ENCODE data around the gene CR2.
"Not testable (repeated sequence)": the region's sequence is repeated elsewhere in the genome, so short reads cannot be mapped to it uniquely, and the experiment has no call there.

The CR2 gene

GRCh38 chr1:207454046-207454964 lies at the start of gene CR2:
Gene CR2 (plus strand): TSS chr1:207454328. CDS start chr1:207454419, 91 bp downstream.
- peak; percentile 68 for DNase-seq (ENCODE audit: low spot score)

GRCh38 chr1:207404849-207405525 lies 49.1 kb upstream of the CR2 start:
- no peak for DNase-seq (ENCODE audit: low spot score)

GRCh38 chr1:207405814-207406213 lies 48.3 kb upstream of the CR2 start:
- DNase-seq (ENCODE audit: low spot score): no peak

GRCh38 chr1:207407655-207408260 lies 46.4 kb upstream of the CR2 start:
- DNase-seq (ENCODE audit: low spot score): no peak

GRCh38 chr1:207412845-207413244 lies 41.3 kb upstream of the CR2 start:
- no peak for DNase-seq (ENCODE audit: low spot score)

GRCh38 chr1:207414606-207415108 lies 39.5 kb upstream of the CR2 start:
- no peak for DNase-seq (ENCODE audit: low spot score)

- no peak for DNase-seq (ENCODE audit: low spot score)
Measured at GRCh38 chr1:207417076-207417475, 37.1 kb upstream of the CR2 start.

GRCh38 chr1:207418351-207418750 lies 35.8 kb upstream of the CR2 start:
- DNase-seq (ENCODE audit: low spot score): no peak

GRCh38 chr1:207420109-207420508 lies 34.0 kb upstream of the CR2 start:
- DNase-seq (ENCODE audit: low spot score): no peak

GRCh38 chr1:207421078-207421477 lies 33.0 kb upstream of the CR2 start:
- DNase-seq (ENCODE audit: low spot score): no peak

- no peak for DNase-seq (ENCODE audit: low spot score)
Measured at GRCh38 chr1:207423560-207424292, 30.4 kb upstream of the CR2 start.

- no peak for DNase-seq (ENCODE audit: low spot score)
Measured at GRCh38 chr1:207424570-207425131, 29.5 kb upstream of the CR2 start.

- DNase-seq (ENCODE audit: low spot score): no peak
Measured at GRCh38 chr1:207427832-207428585, 26.1 kb upstream of the CR2 start.

- DNase-seq (ENCODE audit: low spot score): no peak
Measured at GRCh38 chr1:207428783-207429182, 25.3 kb upstream of the CR2 start.

GRCh38 chr1:207429963-207430362 lies 24.2 kb upstream of the CR2 start:
- DNase-seq (ENCODE audit: low spot score): no peak

GRCh38 chr1:207430602-207431001 lies 23.5 kb upstream of the CR2 start:
- DNase-seq (ENCODE audit: low spot score): no peak

GRCh38 chr1:207431508-207431907 lies 22.6 kb upstream of the CR2 start:
- no peak for DNase-seq (ENCODE audit: low spot score)

- no peak for DNase-seq (ENCODE audit: low spot score)
Measured at GRCh38 chr1:207433435-207433834, 20.7 kb upstream of the CR2 start.

- DNase-seq (ENCODE audit: low spot score): not testable (repeated sequence)
Measured at GRCh38 chr1:207436746-207437145, 17.4 kb upstream of the CR2 start.

GRCh38 chr1:207440626-207441025 lies 13.5 kb upstream of the CR2 start:
- no peak for DNase-seq (ENCODE audit: low spot score)

Data from ecto neural progenitor cell (in vitro differentiated cells).